WTC11 (cell line): ENCODE measurements around the gene PLIN3.

Experiments
- CTCF ChIP-seq: fragments of 200-600 bp; IDR thresholded peaks from 2 replicates; pipeline ENCODE4 v1.8.0; 2022; ENCODE audit warnings: antibody characterized with exemption
- E2F4 ChIP-seq: sonication (generic); formaldehyde crosslinking; IDR thresholded peaks from 2 replicates; pipeline ENCODE4 v1.8.1; 2022; ENCODE audit warnings: low read depth, mild to moderate bottlenecking, moderate library complexity, missing genetic modification reagents, borderline replicate concordance
- E2F5 ChIP-seq: sonication (generic); formaldehyde crosslinking; IDR thresholded peaks from 2 replicates; pipeline ENCODE4 v1.8.1; 2022; ENCODE audit warnings: mild to moderate bottlenecking, moderate library complexity, missing genetic modification reagents
- IRF1 ChIP-seq: sonication (generic); formaldehyde crosslinking; IDR thresholded peaks from 2 replicates; pipeline ENCODE4 v1.8.0; 2023; ENCODE audit warnings: missing genetic modification reagents
- IRF2 ChIP-seq: sonication (generic); formaldehyde crosslinking; IDR thresholded peaks from 2 replicates; pipeline ENCODE4 v1.8.0; 2022; ENCODE audit warnings: low read depth, missing genetic modification reagents, borderline replicate concordance
- MAX ChIP-seq: sonication (generic); formaldehyde crosslinking; IDR thresholded peaks from 2 replicates; pipeline ENCODE4 v1.8.0; 2022; ENCODE audit warnings: mild to moderate bottlenecking, missing genetic modification reagents
- NR2C2 ChIP-seq: sonication (generic); formaldehyde crosslinking; IDR thresholded peaks from 2 replicates; pipeline ENCODE4 v1.8.0; 2022; ENCODE audit warnings: mild to moderate bottlenecking, missing genetic modification reagents
- PRDM15 ChIP-seq: sonication (generic); formaldehyde crosslinking; IDR thresholded peaks from 2 replicates; pipeline ENCODE4 v1.8.0; 2022; ENCODE audit warnings: missing genetic modification reagents
- PREB ChIP-seq: sonication (generic); formaldehyde crosslinking; IDR thresholded peaks from 2 replicates; pipeline ENCODE4 v1.8.1; 2022; ENCODE audit warnings: mild to moderate bottlenecking, missing genetic modification reagents, moderate library complexity, borderline replicate concordance
- RORB ChIP-seq: fragments of 250-450 bp; sonication (Bioruptor Pico); IDR thresholded peaks from 2 replicates; pipeline ENCODE4 v1.9.0; 2021; ENCODE audit warnings: mild to moderate bottlenecking
- USF2 ChIP-seq: sonication (generic); formaldehyde crosslinking; IDR thresholded peaks from 2 replicates; pipeline ENCODE4 v1.8.1; 2023; ENCODE audit warnings: mild to moderate bottlenecking, missing genetic modification reagents, moderate library complexity
- ZNF121 ChIP-seq: sonication (generic); formaldehyde crosslinking; IDR thresholded peaks from 2 replicates; pipeline ENCODE4 v1.8.0; 2023; ENCODE audit warnings: missing genetic modification reagents

- TF ChIP-seq E2F4 (no peak), PREB (CRISPR knock-in tag) (no peak), CTCF (no peak), RORB (CRISPR knock-in tag) (no peak), USF2 (CRISPR knock-in tag) (no peak), MAX (CRISPR knock-in tag) (no peak), NR2C2 (CRISPR knock-in tag) (no peak), IRF2 (CRISPR knock-in tag) (no peak), E2F5 (CRISPR knock-in tag) (no peak), PRDM15 (CRISPR knock-in tag) (no peak), ZNF121 (CRISPR knock-in tag) (no peak), IRF1 (CRISPR knock-in tag) (no peak)
Observed at GRCh38 chr19:4908360-4908759, 40.9 kb upstream of the PLIN3 start.
